Stimulated activated memory B cell treated with anti-CD40 and anti-IgM and Interleukin-4, amounts not matched to agents 10 μg/mL and 1 μg/mL and 100 μg/mL, for 72 hours (primary cell): Measurements from ENCODE around the gene CETN1.
A peak's percentile ranks its signal among the peaks of the same experiment; 100 is the strongest.

Source experiments
- ATAC-seq: fragments of 150-1000 bp; cut with Tn5 transposase; 2 replicates; pipeline ENCODE4 v1.10.0; 2021
- H3K27ac Mint-ChIP-seq: one replicate; pipeline ENCODE4 v1.8.0; 2022; ENCODE audit warnings: mild to moderate bottlenecking, mixed read lengths
- H3K27me3 Mint-ChIP-seq: one replicate; pipeline ENCODE4 v1.8.0; 2022; ENCODE audit warnings: mixed read lengths
- H3K36me3 Mint-ChIP-seq: one replicate; pipeline ENCODE4 v1.8.0; 2022; ENCODE audit warnings: mixed read lengths
- H3K4me1 Mint-ChIP-seq: one replicate; pipeline ENCODE4 v1.8.0; 2022; ENCODE audit warnings: mixed read lengths
- H3K4me3 Mint-ChIP-seq: one replicate; pipeline ENCODE4 v1.8.0; 2022; ENCODE audit warnings: mild to moderate bottlenecking, moderate library complexity, mixed read lengths
- H3K9me3 Mint-ChIP-seq: one replicate; pipeline ENCODE4 v1.8.0; 2022; ENCODE audit warnings: mixed read lengths

Gene CETN1

GRCh38 chr18:572091-572830 is 7.9 kb upstream of the CETN1 start:
- Mint-ChIP-seq H3K27me3 (peaks cover 11% of the 10 kb centered on the region), H3K27ac (no peak overlapping the region), H3K4me1 (no peaks in the 10 kb centered on the region), H3K36me3 (no peaks in the 10 kb centered on the region), H3K4me3 (no peak overlapping the region), H3K9me3 (no peaks in the 10 kb centered on the region)
- ATAC-seq: no peak

DNA sequence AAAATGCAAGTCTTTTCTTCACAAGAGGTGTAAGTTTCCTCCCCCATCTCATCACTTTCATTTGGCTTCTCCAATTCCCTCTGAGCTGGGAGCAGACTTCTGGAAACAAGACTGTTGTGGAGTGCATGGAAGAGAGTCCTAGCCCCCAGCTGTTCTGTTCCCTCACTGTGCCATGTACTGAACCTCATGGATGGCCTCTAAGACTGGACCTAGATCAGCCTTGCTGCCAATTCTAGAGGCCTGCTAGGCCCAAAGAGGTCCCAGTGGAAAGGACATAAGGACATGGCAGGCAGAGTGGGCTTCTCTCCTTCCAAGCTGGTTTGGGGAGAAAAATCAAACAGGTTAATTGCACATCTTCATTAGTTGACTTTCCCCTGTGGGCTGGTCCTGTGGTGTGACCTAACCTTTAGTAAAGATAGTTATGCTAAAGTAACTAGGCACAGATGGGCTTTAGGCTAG is 7.3 kb upstream of the CETN1 start:
- Mint-ChIP-seq H3K27ac (no peak overlapping the region), H3K9me3 (no peaks in the 10 kb centered on the region), H3K27me3 (peaks cover 11% of the 10 kb centered on the region), H3K4me3 (no peak overlapping the region), H3K4me1 (no peaks in the 10 kb centered on the region), H3K36me3 (no peaks in the 10 kb centered on the region)
- ATAC-seq: no peak

- H3K36me3 Mint-ChIP-seq: no peaks in the 10 kb centered on the region
- ATAC-seq: no peak
- no peaks in the 10 kb centered on the region for H3K9me3 Mint-ChIP-seq
- no peak overlapping the region for H3K4me3 Mint-ChIP-seq
- no peaks in the 10 kb centered on the region for H3K4me1 Mint-ChIP-seq
- H3K27me3 Mint-ChIP-seq: peaks cover 11% of the 10 kb centered on the region
- H3K27ac Mint-ChIP-seq: no peak overlapping the region
Observed at GRCh38 chr18:573385-573784, 6.8 kb upstream of the CETN1 start.

- no peak for ATAC-seq
- Mint-ChIP-seq H3K27me3 (peaks cover 11% of the 10 kb centered on the region), H3K36me3 (no peaks in the 10 kb centered on the region), H3K27ac (no peak overlapping the region), H3K4me1 (no peaks in the 10 kb centered on the region), H3K4me3 (no peak overlapping the region), H3K9me3 (no peaks in the 10 kb centered on the region)
Observed at GRCh38 chr18:574149-574860, 5.9 kb upstream of the CETN1 start.

DNA sequence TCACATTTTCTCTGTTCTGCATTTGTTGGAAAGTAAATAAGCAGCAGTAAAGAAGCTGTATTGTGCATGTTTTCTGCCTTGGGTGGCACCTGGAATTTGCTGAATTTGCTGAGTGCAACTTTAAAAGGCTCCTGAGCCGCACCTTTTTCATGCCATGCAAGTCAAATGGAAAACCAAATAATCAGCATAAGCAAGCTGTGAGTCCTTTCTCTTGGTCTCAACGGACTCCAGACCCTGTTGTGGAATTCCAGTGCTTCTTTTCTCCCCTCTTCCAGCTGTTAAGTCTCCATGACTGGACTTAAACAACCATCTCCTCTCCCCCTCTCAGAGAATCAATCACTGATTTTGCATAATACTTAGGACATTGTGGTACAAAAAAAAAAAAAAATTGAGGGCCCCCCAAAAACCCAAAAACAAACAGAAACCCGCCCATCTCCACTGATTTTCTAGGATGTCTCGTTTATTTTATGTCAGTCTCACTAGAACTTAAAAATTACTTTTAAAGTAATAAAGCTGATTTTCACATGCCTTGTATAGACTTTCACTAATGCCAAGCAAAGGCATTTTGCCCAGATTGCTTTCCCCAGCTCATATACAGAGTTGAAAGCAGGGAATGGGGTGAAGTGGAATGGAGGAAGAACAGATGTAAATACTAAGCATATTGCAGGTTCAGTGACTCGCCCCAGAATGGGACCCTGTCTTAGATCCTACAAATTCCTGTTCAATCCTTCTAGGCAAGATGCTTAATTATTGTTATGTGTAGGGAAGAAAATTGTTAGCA is 5.1 kb upstream of the CETN1 start:
- Mint-ChIP-seq H3K27me3 (peaks cover 11% of the 10 kb centered on the region), H3K4me3 (no peak overlapping the region), H3K9me3 (no peaks in the 10 kb centered on the region), H3K36me3 (no peaks in the 10 kb centered on the region), H3K27ac (no peak overlapping the region), H3K4me1 (no peaks in the 10 kb centered on the region)
- ATAC-seq: no peak

DNA sequence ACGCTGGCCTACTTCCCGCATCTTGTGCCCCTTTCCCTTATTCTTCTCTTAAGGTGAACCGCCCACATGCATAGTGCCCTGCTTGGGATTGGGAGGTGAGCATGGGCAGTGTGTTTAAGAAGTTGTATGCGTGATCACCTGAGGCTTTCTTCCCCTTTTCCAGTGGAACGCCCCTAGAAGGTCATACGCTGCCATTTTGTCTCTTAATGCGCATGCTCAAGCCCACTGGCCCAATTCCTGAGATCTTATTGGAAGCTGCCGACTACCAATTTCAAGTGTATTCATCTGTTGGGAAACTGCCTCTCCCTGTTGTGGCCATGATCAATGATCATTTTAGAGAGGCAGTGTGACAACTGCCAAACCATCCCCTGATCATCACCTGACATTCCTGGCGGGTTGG is 3.3 kb upstream of the CETN1 start:
- Mint-ChIP-seq H3K27me3 (peaks cover 12% of the 10 kb centered on the region), H3K27ac (no peak overlapping the region), H3K4me1 (no peaks in the 10 kb centered on the region), H3K36me3 (no peaks in the 10 kb centered on the region), H3K9me3 (peaks cover 4% of the 10 kb centered on the region), H3K4me3 (no peak overlapping the region)
- ATAC-seq: no peak

- no peak for ATAC-seq
- H3K27ac Mint-ChIP-seq: no peak overlapping the region
- no peaks in the 10 kb centered on the region for H3K4me1 Mint-ChIP-seq
- H3K27me3 Mint-ChIP-seq: peaks cover 19% of the 10 kb centered on the region
- H3K36me3 Mint-ChIP-seq: no peaks in the 10 kb centered on the region
- H3K4me3 Mint-ChIP-seq: no peak overlapping the region
- H3K9me3 Mint-ChIP-seq: peaks cover 6% of the 10 kb centered on the region
Observed at GRCh38 chr18:577643-578375, 2.4 kb upstream of the CETN1 start.

- Mint-ChIP-seq H3K27me3 (peaks cover 19% of the 10 kb centered on the region), H3K9me3 (peaks cover 6% of the 10 kb centered on the region), H3K36me3 (no peaks in the 10 kb centered on the region), H3K4me1 (no peaks in the 10 kb centered on the region), H3K27ac (no peak overlapping the region), H3K4me3 (no peak overlapping the region)
- no peak for ATAC-seq
Observed at GRCh38 chr18:579238-579637, 942 bp upstream of the CETN1 start.

DNA sequence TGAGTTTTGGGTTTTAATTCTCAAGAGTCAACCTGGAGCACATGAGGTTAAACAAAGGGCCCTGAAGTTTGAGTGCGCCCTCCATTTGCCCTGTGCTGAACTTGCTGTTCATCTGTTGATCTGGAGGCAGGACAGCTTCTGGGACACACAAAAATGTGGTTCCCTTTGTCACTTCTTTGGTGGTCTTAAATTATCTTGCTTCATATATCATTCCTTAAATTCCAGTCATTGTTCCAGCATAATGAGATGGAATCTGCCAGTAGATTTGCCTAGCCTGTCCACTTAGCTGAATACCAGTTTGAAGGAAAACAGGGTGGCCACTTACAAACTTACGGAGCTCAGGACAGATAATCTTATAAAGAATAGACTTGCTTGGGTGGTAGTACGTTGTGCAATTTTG is 916 bp downstream of the CETN1 start:
- H3K27ac Mint-ChIP-seq: no peak overlapping the region
- H3K4me3 Mint-ChIP-seq: no peak overlapping the region
- H3K9me3 Mint-ChIP-seq: peaks cover 6% of the 10 kb centered on the region
- H3K27me3 Mint-ChIP-seq: peaks cover 9% of the 10 kb centered on the region
- no peaks in the 10 kb centered on the region for H3K36me3 Mint-ChIP-seq
- H3K4me1 Mint-ChIP-seq: no peaks in the 10 kb centered on the region
- no peak for ATAC-seq

DNA sequence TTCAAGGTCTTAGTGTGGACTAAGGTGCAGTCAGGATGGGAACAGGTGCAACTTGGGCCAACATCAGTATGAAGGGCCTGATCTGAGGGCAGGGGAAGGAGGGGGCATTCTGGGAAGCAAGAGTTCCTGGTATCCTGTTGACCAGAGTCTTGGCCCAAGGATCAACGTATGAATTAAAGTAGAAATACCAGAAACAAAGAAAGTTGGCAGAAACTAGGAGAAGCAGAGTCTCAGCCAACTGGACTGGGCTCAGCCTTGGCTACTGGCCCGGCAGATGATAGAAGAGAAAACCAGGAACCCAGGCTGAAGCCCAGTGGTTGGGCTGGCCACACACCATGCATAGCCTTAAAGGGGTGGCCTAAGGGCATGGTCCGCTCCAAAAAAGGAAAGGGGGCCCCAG is 2.3 kb downstream of the CETN1 start:
- H3K4me1 Mint-ChIP-seq: no peaks in the 10 kb centered on the region
- H3K9me3 Mint-ChIP-seq: peaks cover 6% of the 10 kb centered on the region
- no peak for ATAC-seq
- no peak overlapping the region for H3K4me3 Mint-ChIP-seq
- H3K27ac Mint-ChIP-seq: no peak overlapping the region
- H3K36me3 Mint-ChIP-seq: no peaks in the 10 kb centered on the region
- peaks cover 9% of the 10 kb centered on the region for H3K27me3 Mint-ChIP-seq

- Mint-ChIP-seq H3K36me3 (no peaks in the 10 kb centered on the region), H3K27ac (no peak overlapping the region), H3K27me3 (peaks cover 14% of the 10 kb centered on the region), H3K4me3 (no peak overlapping the region), H3K9me3 (no peaks in the 10 kb centered on the region), H3K4me1 (no peaks in the 10 kb centered on the region)
- no peak for ATAC-seq
Observed at GRCh38 chr18:595068-595467, 14.9 kb downstream of the CETN1 start.

- no peaks in the 10 kb centered on the region for H3K9me3 Mint-ChIP-seq
- peaks cover 19% of the 10 kb centered on the region for H3K27me3 Mint-ChIP-seq
- no peak overlapping the region for H3K27ac Mint-ChIP-seq
- H3K4me1 Mint-ChIP-seq: no peaks in the 10 kb centered on the region
- ATAC-seq: no peak
- H3K36me3 Mint-ChIP-seq: no peaks in the 10 kb centered on the region
- H3K4me3 Mint-ChIP-seq: no peak overlapping the region
Observed at GRCh38 chr18:595571-595970, 15.4 kb downstream of the CETN1 start.

DNA sequence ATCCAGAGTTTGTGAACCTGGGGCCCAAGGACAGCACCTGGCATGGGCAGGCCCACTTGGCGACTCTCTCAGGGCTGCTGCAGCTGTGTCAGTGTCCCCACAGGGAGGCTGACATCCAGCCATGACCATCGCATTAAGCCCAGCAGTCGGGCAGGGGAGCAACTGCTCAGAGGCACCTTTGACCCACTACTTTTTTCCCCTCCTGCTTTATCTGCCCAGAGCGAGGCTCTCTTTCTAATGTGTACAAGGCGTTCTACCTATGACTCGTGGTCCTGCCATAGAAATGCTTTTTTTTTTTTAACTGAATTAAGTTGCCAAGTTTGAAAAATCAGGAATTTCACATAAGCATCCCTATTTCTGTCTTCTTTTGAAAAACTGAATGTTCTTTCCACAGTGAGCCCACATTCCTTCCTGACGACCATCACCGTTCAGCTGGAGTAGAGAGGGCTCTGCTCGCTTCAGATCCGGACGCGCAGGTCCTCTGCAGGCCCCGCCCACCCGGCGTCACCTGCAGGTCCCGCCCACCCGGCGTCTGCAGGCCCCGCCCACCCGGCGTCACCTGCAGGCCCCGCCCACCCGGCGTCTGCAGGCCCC is 16.2 kb downstream of the CETN1 start:
- Mint-ChIP-seq H3K27me3 (peaks cover 22% of the 10 kb centered on the region), H3K4me1 (no peaks in the 10 kb centered on the region), H3K36me3 (no peaks in the 10 kb centered on the region), H3K9me3 (no peaks in the 10 kb centered on the region), H3K27ac (no peak overlapping the region), H3K4me3 (no peak overlapping the region)
- peak; percentile 31 for ATAC-seq

GRCh38 chr18:598124-598589 is 18.0 kb downstream of the CETN1 start:
- Mint-ChIP-seq H3K36me3 (no peaks in the 10 kb centered on the region), H3K4me3 (no peak overlapping the region), H3K27me3 (peaks cover 20% of the 10 kb centered on the region), H3K4me1 (no peaks in the 10 kb centered on the region), H3K27ac (no peak overlapping the region), H3K9me3 (no peaks in the 10 kb centered on the region)
- no peak for ATAC-seq

GRCh38 chr18:600107-600506 is 19.9 kb downstream of the CETN1 start:
- Mint-ChIP-seq H3K4me1 (no peaks in the 10 kb centered on the region), H3K27me3 (peaks cover 9% of the 10 kb centered on the region), H3K4me3 (no peak overlapping the region), H3K27ac (no peak overlapping the region), H3K36me3 (no peaks in the 10 kb centered on the region), H3K9me3 (no peaks in the 10 kb centered on the region)
- no peak for ATAC-seq
